T47D (cell line): Measurements from ENCODE around the gene CARS2.
"Not testable (repeated sequence)": the region's sequence is repeated elsewhere in the genome, so short reads cannot be mapped to it uniquely, and the experiment has no call there.

Experiments
- DNase-seq, 2 experiments: peaks; one replicate each; pipeline versions ENCODE4 v3.0.0 to v3.0.0-alpha.2; 2011 to 2012; ENCODE audit warnings: low read depth in 1 of 2, low spot score in 1 of 2
- JUND ChIP-seq: IDR thresholded peaks from 2 replicates; pipeline ENCODE4 v1.6.1; 2012; ENCODE audit warnings: low read depth
- in situ Hi-C: cut with HindIII; loops from 2 replicates; pipeline ENCODE4 v1.10.0; 2016; ENCODE audit warnings: low sequenced_read_pairs, low pct_unique_long_range_greater_than_20kb

Gene CARS2

DNA sequence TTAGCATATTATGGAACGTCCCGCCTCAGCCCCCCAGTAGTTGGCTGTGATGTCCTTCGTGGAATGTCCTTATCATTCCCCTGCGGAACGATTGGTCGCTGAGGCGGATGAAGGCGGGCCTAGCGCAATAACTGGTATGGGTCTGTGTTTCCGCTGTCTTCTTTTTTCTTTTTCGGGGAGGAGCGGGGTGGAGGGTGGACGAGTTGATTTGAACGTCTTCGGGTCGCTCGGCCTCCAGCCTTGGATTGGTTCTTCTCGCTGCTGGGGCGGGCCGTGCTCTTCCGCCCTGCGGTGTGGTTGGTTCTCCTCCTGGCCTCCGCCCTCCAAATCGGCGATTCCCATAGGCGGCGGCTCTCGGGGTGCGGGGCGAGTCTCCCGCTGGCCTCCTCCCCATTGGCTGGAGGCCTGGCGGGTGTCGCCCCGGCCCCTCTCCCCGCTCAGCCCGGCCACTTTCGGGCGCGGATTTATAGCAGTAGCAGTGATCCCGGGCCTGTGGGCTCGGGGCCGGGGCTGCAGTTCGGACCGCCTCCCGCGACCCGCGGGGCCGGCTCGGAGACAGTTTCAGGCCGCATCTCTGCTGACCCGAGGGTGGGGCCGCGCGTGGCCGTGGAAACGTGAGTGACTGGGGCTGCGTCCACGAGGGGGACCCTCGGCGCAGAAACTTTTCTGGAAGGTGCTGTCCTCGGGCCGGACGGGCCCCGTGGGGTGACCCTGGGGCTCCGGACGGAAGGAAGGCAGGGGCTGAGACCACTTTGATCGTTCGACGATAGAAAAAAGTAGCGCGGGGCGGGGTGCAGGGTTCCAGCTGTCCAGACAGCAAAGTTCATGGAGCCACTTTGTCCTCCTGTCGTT lies 9.7 kb upstream of the CARS2 start:
- DNase-seq: peak; percentile 88 to 99
- no peak for TF ChIP-seq JUND
- in situ Hi-C loops: no loop called here

DNA sequence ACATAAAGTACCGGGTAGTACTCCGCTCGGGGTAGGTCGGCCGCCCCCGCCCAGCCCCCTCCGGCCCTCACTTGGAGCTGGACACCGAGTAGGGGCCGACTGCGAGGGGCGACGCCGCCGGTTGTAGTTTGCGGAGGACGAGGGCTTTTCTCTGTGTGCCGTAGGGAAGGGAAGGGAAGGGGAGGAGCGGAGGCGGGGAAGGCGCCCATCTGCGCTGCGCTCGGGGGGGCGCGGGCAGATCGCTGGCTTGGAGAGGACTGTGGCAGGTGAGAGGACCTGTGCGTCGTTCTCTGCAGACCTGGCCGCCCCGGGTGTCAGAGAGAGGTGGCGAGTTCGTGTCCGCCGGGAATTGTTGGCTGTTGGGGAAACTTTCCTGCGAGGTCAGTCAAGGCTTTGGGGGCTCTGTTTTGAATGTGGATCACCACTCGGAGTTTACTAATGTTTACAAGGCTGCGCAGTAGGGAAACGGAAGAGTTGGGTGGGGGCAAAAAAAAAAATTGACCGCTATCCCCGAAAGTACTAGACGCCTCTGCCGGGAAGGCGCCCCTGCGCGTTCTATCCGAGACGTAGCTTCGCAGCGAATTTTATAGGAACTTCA lies 9.0 kb upstream of the CARS2 start:
- in situ Hi-C loops: no loop called here
- peak in 1 of 2 experiments; percentile 54 for DNase-seq
- no peak for TF ChIP-seq JUND

DNA sequence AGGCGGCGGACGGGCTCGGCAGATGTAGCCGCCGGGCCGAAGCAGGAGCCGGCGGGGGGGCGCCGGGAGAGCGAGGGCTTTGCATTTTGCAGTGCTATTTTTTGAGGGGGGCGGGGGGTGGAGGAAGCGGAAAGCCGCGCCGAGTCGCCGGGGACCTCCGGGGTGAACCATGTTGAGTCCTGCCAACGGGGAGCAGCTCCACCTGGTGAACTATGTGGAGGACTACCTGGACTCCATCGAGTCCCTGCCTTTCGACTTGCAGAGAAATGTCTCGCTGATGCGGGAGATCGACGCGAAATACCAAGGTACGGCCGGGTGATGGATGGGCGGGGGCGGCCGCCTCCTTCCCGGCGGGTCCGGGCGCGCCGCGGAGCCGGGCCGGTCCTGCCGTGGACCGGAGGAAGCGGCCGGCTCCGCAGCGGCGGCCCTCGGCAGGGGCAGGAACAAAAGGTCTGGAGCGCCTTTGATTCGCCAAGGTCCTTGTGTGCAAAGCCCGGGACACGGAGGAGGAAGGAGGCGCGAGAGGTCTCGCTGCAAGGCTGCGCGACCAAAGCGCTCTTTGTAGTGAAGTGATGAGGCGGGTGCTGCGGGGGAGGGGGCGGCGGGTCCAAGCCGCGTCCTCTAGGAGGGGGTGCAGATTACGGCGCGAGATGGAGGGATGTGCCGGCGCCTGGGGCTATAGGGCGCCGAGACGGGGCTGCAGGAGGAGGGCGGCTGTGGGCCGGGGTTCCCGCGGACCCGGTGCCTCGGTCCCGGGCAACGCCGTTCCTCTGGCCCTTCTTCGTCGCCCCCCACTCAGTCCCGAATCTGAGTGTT lies 8.3 kb upstream of the CARS2 start:
- in situ Hi-C loops: no loop called here
- DNase-seq: peak in 1 of 2 experiments; percentile 65
- no peak for TF ChIP-seq JUND

- in situ Hi-C loops: no loop called here
- TF ChIP-seq JUND: no peak
These were observed 7.7 kb upstream of the CARS2 start, which contains the start of gene ING1 for GRCh38 chr13:110713642-110713952. Gene ING1, plus strand, starts transcription at chr13:110713700. Its CDS starts 450 bp downstream, at chr13:110714150.

DNA sequence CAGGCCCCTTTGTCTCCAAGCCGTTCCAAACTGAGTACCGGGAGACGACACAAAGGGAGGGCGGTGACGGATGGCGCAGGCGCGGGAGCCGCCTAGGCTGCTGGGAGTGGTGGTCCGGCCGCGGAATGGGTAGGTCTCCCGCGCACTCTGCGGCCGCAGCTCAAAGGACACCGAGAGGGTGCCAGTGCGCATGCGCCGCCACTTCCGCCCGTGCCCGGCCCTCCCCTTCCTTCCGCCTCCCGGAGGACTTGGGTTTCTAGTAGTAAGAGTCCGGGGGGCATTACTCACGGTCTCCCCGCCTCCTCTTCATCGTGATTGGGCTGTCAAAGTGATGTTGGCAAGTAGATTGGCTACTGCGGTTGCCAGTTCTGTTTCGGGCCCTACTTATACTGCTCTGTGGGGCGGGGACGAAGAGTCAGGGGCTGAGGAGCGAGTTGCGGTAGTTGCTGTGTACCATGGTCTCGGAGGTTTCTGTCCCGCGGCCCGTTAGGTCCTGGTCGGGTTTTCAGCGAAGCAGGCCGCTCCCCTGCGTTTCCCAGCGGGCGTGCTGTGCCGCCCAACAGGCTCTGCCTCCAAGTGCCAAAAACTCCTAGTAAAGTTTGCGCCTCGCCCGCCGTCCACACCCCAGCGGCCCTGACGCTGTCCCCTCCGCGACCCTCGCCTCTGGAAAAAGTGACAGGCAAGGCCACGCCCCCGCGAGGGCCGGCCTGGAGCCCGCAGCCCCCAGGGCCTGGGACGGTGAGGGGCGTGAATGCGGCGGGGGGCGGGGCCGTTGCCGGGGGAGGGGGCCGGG lies 7.1 kb upstream of the CARS2 start:
- TF ChIP-seq JUND: no peak
- DNase-seq: peak; percentile 94 to 99
- in situ Hi-C loops: no loop called here

More at GRCh38 chr13:110713642-110713952, 7.7 kb upstream of the CARS2 start, which contains the start of gene ING1:
- DNase-seq: peak in 1 of 2 experiments; percentile 71

- DNase-seq: peak; percentile 64 to 89
- TF ChIP-seq JUND: no peak
- in situ Hi-C loops: no loop called here
These were observed 6.3 kb upstream of the CARS2 start for GRCh38 chr13:110712081-110712848.

DNA sequence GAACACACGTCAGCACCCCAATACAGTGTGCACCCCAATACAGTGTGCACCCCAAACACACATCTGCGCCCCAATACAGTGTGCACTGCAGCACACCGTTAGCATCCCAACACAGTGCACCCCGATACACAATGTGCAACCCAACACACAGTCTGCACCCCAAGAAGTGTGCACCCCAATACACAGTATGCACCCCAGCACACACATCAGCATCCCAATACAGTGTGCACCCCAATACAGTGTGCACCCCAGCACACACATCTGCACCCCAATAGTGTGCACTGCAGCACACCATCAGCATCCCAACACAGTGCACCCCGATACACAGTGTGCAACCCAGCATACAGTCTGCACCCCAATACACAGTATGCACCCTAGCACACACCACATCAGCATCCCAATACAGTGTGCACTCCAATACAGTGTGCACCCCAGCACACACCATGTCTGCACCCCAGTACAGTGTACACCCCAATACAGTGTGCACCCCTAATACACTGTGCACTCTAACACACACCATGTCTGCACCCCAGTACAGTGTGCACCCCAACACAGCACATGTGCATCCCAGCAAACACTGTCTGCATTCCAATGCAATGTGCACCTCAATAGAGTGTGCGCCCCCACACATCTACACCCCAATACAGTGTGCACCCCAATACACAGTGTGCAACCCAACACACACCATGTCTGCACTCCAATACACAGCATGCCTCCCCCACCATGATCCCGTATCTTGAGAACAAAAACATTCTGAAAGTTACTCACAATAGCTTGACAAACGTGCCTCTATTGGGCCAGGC lies 855 bp upstream of the CARS2 start:
- in situ Hi-C loops: no loop called here
- TF ChIP-seq JUND: no peak

DNA sequence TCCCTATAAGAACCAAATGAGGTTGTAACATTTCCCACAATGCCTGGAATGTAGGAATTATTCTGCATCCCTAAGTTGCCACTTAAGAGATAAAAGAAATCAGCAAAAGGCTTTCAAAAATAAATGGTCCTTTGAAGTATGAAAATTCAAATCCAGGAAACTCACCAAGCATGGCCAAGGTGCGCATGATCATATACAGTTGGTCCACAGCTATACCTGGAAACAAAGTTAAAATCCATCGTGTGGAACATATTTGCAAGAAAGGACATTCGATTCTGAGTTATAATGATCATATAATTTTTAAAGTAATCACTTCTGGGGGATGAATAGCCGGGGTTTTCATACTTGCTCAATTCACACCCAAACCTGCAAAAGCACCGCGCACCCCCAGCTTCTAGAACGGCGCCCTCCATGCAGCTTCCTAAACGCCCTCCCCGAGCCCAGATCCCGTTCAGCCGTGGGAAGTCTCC lies 525 bp downstream of the CARS2 start:
- DNase-seq: no peak
- in situ Hi-C loops: no loop called here
- TF ChIP-seq JUND: no peak

More for the DNA sequence above, 855 bp upstream of the CARS2 start:
- no peak for DNase-seq

DNA sequence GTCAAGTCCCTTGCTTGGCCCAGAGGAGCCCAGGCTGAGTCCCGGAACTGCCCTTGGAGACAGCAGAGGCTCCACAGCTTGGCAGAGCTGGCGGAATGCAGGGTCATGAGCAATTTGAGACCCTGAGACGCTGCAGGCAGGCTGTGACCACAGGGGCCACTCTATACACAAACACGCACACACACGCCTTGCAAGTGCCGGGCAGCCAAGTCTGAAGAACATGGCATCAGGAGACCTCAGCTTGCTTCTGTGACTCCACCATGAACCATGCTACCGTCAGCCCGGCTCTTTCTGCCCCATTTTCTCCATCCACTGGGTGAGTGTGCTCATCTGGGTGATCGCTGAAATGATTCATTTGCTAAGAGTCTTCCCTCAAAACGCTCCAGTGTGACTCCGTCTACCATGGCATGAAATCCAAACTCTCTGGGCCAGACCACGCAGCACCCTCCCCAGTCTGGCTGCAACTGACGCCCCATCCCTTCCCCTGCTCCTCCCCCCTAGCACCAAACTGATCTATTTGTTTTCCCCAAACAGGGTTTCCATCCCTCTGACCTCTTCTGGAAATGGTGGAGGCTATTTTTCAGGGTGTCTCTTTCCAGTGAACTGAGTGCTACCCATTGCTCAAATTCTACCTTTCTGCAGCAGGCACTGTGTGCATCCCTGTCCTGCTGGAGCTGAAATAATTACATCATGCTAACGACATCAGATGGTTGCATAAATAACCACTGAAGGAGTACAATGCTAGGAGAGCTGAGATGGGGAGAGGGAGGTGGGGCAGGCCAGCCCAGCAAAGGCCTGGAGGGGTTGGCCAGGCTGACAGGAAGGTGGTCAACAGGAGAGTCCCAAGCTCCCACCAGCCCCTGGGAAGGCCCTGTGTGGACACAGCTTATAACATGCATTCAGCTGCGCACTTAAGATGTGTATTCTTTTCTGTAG lies 3.1 kb downstream of the CARS2 start:
- no peak for DNase-seq
- in situ Hi-C loops: no loop called here
- no peak for TF ChIP-seq JUND

- in situ Hi-C loops: no loop called here
- no peak for TF ChIP-seq JUND
- no peak for DNase-seq
These were observed 3.8 kb downstream of the CARS2 start for GRCh38 chr13:110702089-110702488.

GRCh38 chr13:110701061-110701460 lies 4.9 kb downstream of the CARS2 start:
- in situ Hi-C loops, DNase-seq: not testable (repeated sequence)
